Measurements from ENCODE around the gene AFF3.

GRCh38 chr2:99862566-99862965 lies 279.8 kb downstream of the AFF3 start:
- TF ChIP-seq CTCF (IDR thresholded peaks at IDR 0.05; ENCODE audit: low read depth, low read length, poor library complexity, severe bottlenecking) (no peak), EZH2phosphoT487 (IDR thresholded peaks at IDR 0.05; ENCODE audit: borderline replicate concordance, low read length) (no peak)
